Vagina (tissue), 2 donors: Measurements from ENCODE around the gene EEF1AKMT3. TPM values are rescaled to one million over a fixed set of nuclear protein-coding genes. Genes with fewer than 3 reads are reported as not detected.
A peak's percentile ranks its signal among the peaks of the same experiment; 100 is the strongest.

Experiments
- DNase-seq, 2 donors: peaks; one replicate each; pipeline ENCODE4 v3.0.0-alpha.2; 2017; ENCODE audit errors: extremely low spot score in 2 of 2
- H3K27ac ChIP-seq: fragments of 200-600 bp; sonication (generic); one replicate; pipeline ENCODE4 v1.5.1; 2019
- H3K27me3 ChIP-seq: fragments of 200-600 bp; sonication (generic); one replicate; pipeline ENCODE4 v1.5.1; 2019
- H3K36me3 ChIP-seq, 2 donors: fragments of 200-600 bp; sonication (generic); one replicate each; pipeline ENCODE4 v1.5.1; 2017 to 2019
- H3K4me1 ChIP-seq: fragments of 200-600 bp; sonication (generic); one replicate; pipeline ENCODE4 v1.5.1; 2019
- H3K4me3 ChIP-seq, 2 donors: fragments of 200-600 bp; sonication (generic); 1 replicate in 1 of 2; 2 replicates in 1 of 2; pipeline ENCODE4 v1.5.1; 2016 to 2019
- H3K9me3 ChIP-seq: fragments of 200-600 bp; sonication (generic); one replicate; pipeline ENCODE4 v1.5.1; 2019
- CTCF ChIP-seq, 3 experiments: fragments of 450-650 bp in 2 of 3; fragments of 200-600 bp in 1 of 3; sonication (generic) in 1 of 3; IDR thresholded peaks; one replicate each; pipeline ENCODE4 v1.5.1; 2017 to 2019; ENCODE audit warnings: antibody characterized with exemption in 3 of 3, mild to moderate bottlenecking in 2 of 3, moderate library complexity in 2 of 3
- POLR2A ChIP-seq, 2 donors: fragments of 450-650 bp; IDR thresholded peaks; one replicate each; pipeline ENCODE4 v1.6.1; 2017; ENCODE audit warnings: antibody characterized with exemption in 2 of 2, mild to moderate bottlenecking in 2 of 2, moderate library complexity in 2 of 2
- POLR2AphosphoS5 ChIP-seq, 2 donors: sonication (generic); formaldehyde crosslinking; IDR thresholded peaks; one replicate each; pipeline ENCODE4 v1.9.0; 2017; ENCODE audit warnings: antibody characterized with exemption in 2 of 2, mild to moderate bottlenecking in 2 of 2, low read depth in 1 of 2; ENCODE audit not compliant: insufficient read depth in 1 of 2
- intact Hi-C: fragments of 100-400 bp; cut with DNase I; formaldehyde crosslinking; loops from one replicate; pipeline ENCODE4 v1.15.1; 2023
- total RNA-seq: library from RNA; depleted of rRNA; stranded (reverse); fragments of >200 nt; gene quantifications from one replicate; pipeline ENCODE4 v1.2.3, GENCODE V29; 2016

Gene EEF1AKMT3
- total RNA-seq, 1 donor from 2014 or later: 9.3 TPM

- DNase-seq: peak; percentile 98 to 100
- Histone ChIP-seq H3K9me3 (no peaks in the 10 kb centered on the region), H3K36me3 (peaks cover 0 to 27% of the 10 kb centered on the region in 2 donors), H3K27ac (peak within 1 kb of the TSS; percentile 83), H3K4me3 (peak within 1 kb of the TSS; percentile 67 to 77), H3K27me3 (no peaks in the 10 kb centered on the region), H3K4me1 (peaks cover 44% of the 10 kb centered on the region)
- TF ChIP-seq POLR2AphosphoS5 (IDR thresholded peaks at IDR 0.05; ENCODE audit: insufficient read depth in 1 of 2, low read depth in 1 of 2) (peak; percentile 93 to 99), POLR2A (IDR thresholded peaks at IDR 0.05) (peak in 1 of 2 donors; percentile 68), CTCF (IDR thresholded peaks at IDR 0.05) (no peak)
- intact Hi-C loops: no loop called here
These were observed 20.4 kb upstream of the EEF1AKMT3 start, which contains the start of gene CDK4 for GRCh38 chr12:57751788-57752667. CDK4 (minus strand) TSS chr12:57752310; CDS start chr12:57751717, 593 bp downstream.

- intact Hi-C loops: no loop called here
- H3K4me3 ChIP-seq: peak overlapping the region; percentile 67 to 77
- peaks cover 44% of the 10 kb centered on the region for H3K4me1 ChIP-seq
These were observed 19.8 kb upstream of the EEF1AKMT3 start for GRCh38 chr12:57752668-57753000.

GRCh38 chr12:57753756-57754337, 18.6 kb upstream of the EEF1AKMT3 start:
- TF ChIP-seq POLR2A (IDR thresholded peaks at IDR 0.05): no peak
- no peak for TF ChIP-seq POLR2AphosphoS5 (IDR thresholded peaks at IDR 0.05; ENCODE audit: insufficient read depth in 1 of 2, low read depth in 1 of 2)
- TF ChIP-seq CTCF (IDR thresholded peaks at IDR 0.05): no peak
- H3K9me3 ChIP-seq: no peaks in the 10 kb centered on the region
- no peak overlapping the region for H3K4me3 ChIP-seq
- peaks cover 44% of the 10 kb centered on the region for H3K4me1 ChIP-seq
- peaks cover 0 to 8% of the 10 kb centered on the region in 2 donors for H3K36me3 ChIP-seq
- no peak overlapping the region for H3K27ac ChIP-seq
- no peaks in the 10 kb centered on the region for H3K27me3 ChIP-seq
- intact Hi-C loops: no loop called here
- no peak for DNase-seq

More at GRCh38 chr12:57752668-57753000, 19.8 kb upstream of the EEF1AKMT3 start:
- TF ChIP-seq POLR2A (IDR thresholded peaks at IDR 0.05) (no peak), CTCF (IDR thresholded peaks at IDR 0.05) (no peak), POLR2AphosphoS5 (IDR thresholded peaks at IDR 0.05; ENCODE audit: insufficient read depth in 1 of 2, low read depth in 1 of 2) (no peak)
- no peaks in the 10 kb centered on the region for H3K9me3 ChIP-seq
- H3K27me3 ChIP-seq: no peaks in the 10 kb centered on the region
- H3K36me3 ChIP-seq: peaks cover 0 to 21% of the 10 kb centered on the region in 2 donors
- peak overlapping the region; percentile 83 for H3K27ac ChIP-seq
- DNase-seq: no peak

GRCh38 chr12:57754411-57755193, 17.8 kb upstream of the EEF1AKMT3 start, which contains the start of gene MARCHF9:
MARCHF9 (plus strand) TSS chr12:57755103; CDS start chr12:57755529, 426 bp downstream.
- H3K4me3 ChIP-seq: peak within 1 kb of the TSS; percentile 75 to 78
- H3K36me3 ChIP-seq: peaks cover 0 to under 1% of the 10 kb centered on the region in 2 donors
- intact Hi-C loops: no loop called here
- H3K27ac ChIP-seq: peak within 1 kb of the TSS; percentile 53
- DNase-seq: no peak
- no peak for TF ChIP-seq POLR2AphosphoS5 (IDR thresholded peaks at IDR 0.05; ENCODE audit: insufficient read depth in 1 of 2, low read depth in 1 of 2)
- TF ChIP-seq CTCF (IDR thresholded peaks at IDR 0.05): no peak
- TF ChIP-seq POLR2A (IDR thresholded peaks at IDR 0.05): no peak
- no peaks in the 10 kb centered on the region for H3K9me3 ChIP-seq
- H3K27me3 ChIP-seq: no peaks in the 10 kb centered on the region
- H3K4me1 ChIP-seq: peaks cover 44% of the 10 kb centered on the region
